SU-DHL-6 (cell line): ENCODE data around the gene RECK.

ENCODE experiments used
- H2AFZ ChIP-seq: fragments of 200-600 bp; sonication (generic); 2 replicates; pipeline ENCODE4 v1.6.1; 2014; ENCODE audit warnings: low read depth, mild to moderate bottlenecking, moderate library complexity, mixed read lengths, antibody characterized with exemption, low read length; ENCODE audit not compliant: severe bottlenecking
- H3F3A ChIP-seq: fragments of 200-600 bp; shearing (Covaris generic); 2 replicates; pipeline ENCODE4 v1.6.0; 2016; ENCODE audit warnings: antibody characterized with exemption, mild to moderate bottlenecking; ENCODE audit not compliant: insufficient read depth
- H3K27ac ChIP-seq: fragments of 200-600 bp; sonication (generic); 2 replicates; pipeline ENCODE4 v1.5.1; 2016; ENCODE audit warnings: low read depth, mild to moderate bottlenecking, low read length, moderate library complexity, mixed read lengths
- H3K27me3 ChIP-seq: fragments of 200-600 bp; sonication (generic), shearing (Covaris generic); 2 replicates; pipeline ENCODE4 v1.6.0; 2014; ENCODE audit warnings: mild to moderate bottlenecking, low read length
- H3K36me3 ChIP-seq: fragments of 200-600 bp; sonication (generic); 2 replicates; pipeline ENCODE4 v1.6.1; 2014; ENCODE audit warnings: mild to moderate bottlenecking, low read length, mixed read lengths
- H3K4me2 ChIP-seq: fragments of 300-600, 200-600 bp; shearing (Covaris generic), sonication (generic); 2 replicates; pipeline ENCODE4 v1.6.0; 2014; ENCODE audit warnings: low read length, low read depth, mild to moderate bottlenecking; ENCODE audit not compliant: poor library complexity, severe bottlenecking
- H3K4me3 ChIP-seq: fragments of 200-600 bp; sonication (generic); 2 replicates; pipeline ENCODE4 v1.5.1; 2014; ENCODE audit warnings: antibody characterized with exemption, low read length, mild to moderate bottlenecking, mixed read lengths; ENCODE audit not compliant: insufficient read depth, poor library complexity, severe bottlenecking
- H3K79me2 ChIP-seq: fragments of 200-600 bp; sonication (generic); 2 replicates; pipeline ENCODE4 v1.6.1; 2014; ENCODE audit warnings: mild to moderate bottlenecking, low read length, moderate library complexity; ENCODE audit not compliant: insufficient read depth
- H3K9ac ChIP-seq: fragments of 200-600 bp; sonication (generic); 2 replicates; pipeline ENCODE4 v1.7.0; 2014; ENCODE audit warnings: mild to moderate bottlenecking, low read length
- H3K9me2 ChIP-seq: fragments of 200-600 bp; sonication (generic); replicated peaks from 2 replicates; pipeline ENCODE4 v1.6.1; 2014; ENCODE audit warnings: low read length; ENCODE audit not compliant: insufficient read depth
- H3K9me3 ChIP-seq: fragments of 200-600 bp; sonication (generic); 2 replicates; pipeline ENCODE4 v1.6.1; 2014; ENCODE audit warnings: low read length, mixed read lengths; ENCODE audit not compliant: insufficient read depth
- H4K20me1 ChIP-seq: fragments of 200-600 bp; sonication (generic); 2 replicates; pipeline ENCODE4 v1.6.1; 2014; ENCODE audit warnings: low read depth, mild to moderate bottlenecking, antibody characterized with exemption, low read length, moderate library complexity, mixed read lengths
- EZH2phosphoT487 ChIP-seq: fragments of 200-600 bp; sonication (generic), shearing (Covaris generic); conservative IDR thresholded peaks from 2 replicates; pipeline ENCODE4 v1.6.1; 2018; ENCODE audit warnings: mild to moderate bottlenecking, antibody characterized with exemption, low read length, moderate library complexity, mixed read lengths
- TF ChIP-seq, protein P1 (sequence below): fragments of 200-600 bp; sonication (generic); IDR thresholded peaks from one replicate; pipeline ENCODE4 v1.5.1; 2017; ENCODE audit warnings: antibody characterized with exemption, mild to moderate bottlenecking, low read length, moderate library complexity; ENCODE audit not compliant: insufficient read depth, poor library complexity, severe bottlenecking

Gene RECK

DNA sequence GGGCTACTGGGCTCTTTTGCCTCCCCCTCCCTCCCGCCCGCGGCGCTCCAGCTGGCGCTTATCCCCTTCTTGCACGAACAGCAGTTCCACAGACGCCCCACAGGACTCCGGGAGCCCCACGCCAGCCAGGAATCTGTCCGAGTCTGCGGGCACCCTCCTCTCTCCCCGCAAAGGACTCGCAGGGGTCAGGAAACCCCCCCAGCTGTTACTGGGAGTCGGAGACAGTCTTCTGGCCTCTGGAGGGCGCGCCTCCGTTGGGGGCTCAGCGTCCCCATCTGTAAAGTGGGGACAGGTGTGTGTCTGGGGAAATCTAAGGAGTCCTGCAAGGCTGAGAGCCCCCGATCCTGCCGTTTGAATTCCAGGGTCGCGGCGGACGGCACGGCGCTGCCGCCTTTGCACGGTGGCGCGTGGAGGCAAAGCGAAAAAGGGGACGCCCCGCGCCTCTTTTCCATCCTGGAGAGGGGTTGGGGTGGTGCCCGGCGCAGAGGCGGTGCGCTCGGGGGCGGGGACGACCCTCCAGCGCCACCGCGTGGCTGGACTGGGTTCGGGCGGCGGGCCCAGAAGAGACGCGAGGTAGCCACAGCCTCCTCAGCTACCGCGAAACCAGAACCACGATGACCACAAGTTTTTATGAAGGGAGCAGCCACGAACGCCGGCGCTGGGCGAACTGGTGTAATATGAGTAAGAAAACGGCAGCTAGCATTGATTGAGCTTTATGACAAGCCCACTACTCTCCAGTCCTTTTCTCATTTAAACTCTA lies 129.6 kb downstream of the RECK start:
- H3K4me3 ChIP-seq: peak overlapping the region; percentile 63
- H3K27ac ChIP-seq: no peak overlapping the region
- TF ChIP-seq, protein P1, sequence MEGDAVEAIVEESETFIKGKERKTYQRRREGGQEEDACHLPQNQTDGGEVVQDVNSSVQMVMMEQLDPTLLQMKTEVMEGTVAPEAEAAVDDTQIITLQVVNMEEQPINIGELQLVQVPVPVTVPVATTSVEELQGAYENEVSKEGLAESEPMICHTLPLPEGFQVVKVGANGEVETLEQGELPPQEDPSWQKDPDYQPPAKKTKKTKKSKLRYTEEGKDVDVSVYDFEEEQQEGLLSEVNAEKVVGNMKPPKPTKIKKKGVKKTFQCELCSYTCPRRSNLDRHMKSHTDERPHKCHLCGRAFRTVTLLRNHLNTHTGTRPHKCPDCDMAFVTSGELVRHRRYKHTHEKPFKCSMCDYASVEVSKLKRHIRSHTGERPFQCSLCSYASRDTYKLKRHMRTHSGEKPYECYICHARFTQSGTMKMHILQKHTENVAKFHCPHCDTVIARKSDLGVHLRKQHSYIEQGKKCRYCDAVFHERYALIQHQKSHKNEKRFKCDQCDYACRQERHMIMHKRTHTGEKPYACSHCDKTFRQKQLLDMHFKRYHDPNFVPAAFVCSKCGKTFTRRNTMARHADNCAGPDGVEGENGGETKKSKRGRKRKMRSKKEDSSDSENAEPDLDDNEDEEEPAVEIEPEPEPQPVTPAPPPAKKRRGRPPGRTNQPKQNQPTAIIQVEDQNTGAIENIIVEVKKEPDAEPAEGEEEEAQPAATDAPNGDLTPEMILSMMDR: peak; percentile 98
- TF ChIP-seq EZH2phosphoT487: no peak
- H3K36me3 ChIP-seq: no peaks in the 10 kb centered on the region
- no peaks in the 10 kb centered on the region for H3K9me3 ChIP-seq
- no peaks in the 10 kb centered on the region for H3K79me2 ChIP-seq
- H3K9ac ChIP-seq: peak overlapping the region; percentile 49
- H3K27me3 ChIP-seq: no peaks in the 10 kb centered on the region
- H2AFZ ChIP-seq: peak overlapping the region; percentile 97
- no peaks in the 10 kb centered on the region for H3F3A ChIP-seq
- peak overlapping the region; percentile 65 for H3K4me2 ChIP-seq
- no peaks in the 10 kb centered on the region for H3K9me2 ChIP-seq
- no peaks in the 10 kb centered on the region for H4K20me1 ChIP-seq

DNA sequence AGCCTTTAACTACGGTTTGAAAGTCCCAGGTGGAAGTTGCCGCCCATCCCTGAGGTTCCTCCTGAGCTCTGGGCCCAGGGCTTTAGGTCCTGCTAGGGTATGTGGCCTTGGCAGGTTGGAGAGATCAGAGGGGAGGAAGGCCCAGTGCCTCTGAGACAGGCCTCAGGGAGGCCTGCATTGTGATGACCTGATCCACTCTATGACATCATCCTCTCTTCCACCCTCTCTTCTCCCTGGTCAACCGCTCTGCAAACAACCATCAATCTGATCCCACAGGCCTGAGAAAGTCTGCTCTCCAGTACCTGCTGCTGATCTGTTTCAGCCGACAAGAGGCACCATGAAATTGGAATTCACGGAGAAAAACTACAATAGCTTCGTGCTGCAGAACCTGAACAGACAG lies 132.5 kb downstream of the RECK start, which contains the start of gene CCIN:
Gene CCIN, plus strand, starts transcription at position 223 of the 400 bp plus-strand sequence. Its CDS starts 115 bp downstream, at position 338.
- Histone ChIP-seq H3K9me2 (no peaks in the 10 kb centered on the region), H4K20me1 (no peaks in the 10 kb centered on the region), H3K9ac (no peak within 1 kb of the TSS), H3F3A (no peaks in the 10 kb centered on the region), H3K27ac (no peak within 1 kb of the TSS), H2AFZ (no peak within 1 kb of the TSS), H3K9me3 (no peaks in the 10 kb centered on the region), H3K4me3 (no peak within 1 kb of the TSS), H3K36me3 (no peaks in the 10 kb centered on the region), H3K79me2 (no peaks in the 10 kb centered on the region), H3K4me2 (no peak within 1 kb of the TSS), H3K27me3 (no peaks in the 10 kb centered on the region)
- TF ChIP-seq, protein P1: no peak
- no peak for TF ChIP-seq EZH2phosphoT487

GRCh38 chr9:36169708-36170107 lies 133.0 kb downstream of the RECK start:
- Histone ChIP-seq H3K9me2 (no peaks in the 10 kb centered on the region), H2AFZ (no peak overlapping the region), H3K27ac (no peak overlapping the region), H3F3A (no peaks in the 10 kb centered on the region), H3K79me2 (no peaks in the 10 kb centered on the region), H3K27me3 (no peaks in the 10 kb centered on the region), H3K9me3 (no peaks in the 10 kb centered on the region), H3K4me2 (no peak overlapping the region), H3K9ac (no peak overlapping the region), H3K36me3 (no peaks in the 10 kb centered on the region), H4K20me1 (no peaks in the 10 kb centered on the region), H3K4me3 (no peak overlapping the region)
- TF ChIP-seq EZH2phosphoT487: no peak
- TF ChIP-seq, protein P1: no peak
